SH-SY5Y (cell line): ENCODE results near the gene IBTK.

Source experiments
- GATA2 ChIP-seq: IDR thresholded peaks from 2 replicates; pipeline ENCODE4 v1.6.1; 2011; ENCODE audit warnings: mild to moderate bottlenecking, low read depth, low read length
- GATA3 ChIP-seq: IDR thresholded peaks from 2 replicates; pipeline ENCODE4 v1.6.1; 2011; ENCODE audit warnings: low read depth, mild to moderate bottlenecking, low read length, moderate library complexity

DNA sequence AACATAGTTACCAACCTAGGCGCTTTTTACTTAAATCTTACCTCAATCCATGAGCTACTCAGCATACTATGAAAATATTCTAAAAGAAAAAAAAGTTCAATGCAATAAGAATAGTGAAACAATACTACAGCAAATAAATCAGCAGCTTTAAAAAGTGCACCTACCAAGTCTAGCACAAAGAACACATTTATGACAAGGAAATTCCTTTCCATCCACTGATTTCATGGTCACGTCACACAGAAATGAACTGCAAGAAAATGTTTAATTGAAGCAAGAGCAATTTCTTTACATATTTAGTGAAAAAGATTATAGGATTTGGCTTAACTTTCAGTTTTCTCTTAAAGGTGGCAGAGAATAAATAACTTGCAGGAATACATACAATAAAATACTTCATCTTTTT lies 36.2 kb downstream of the IBTK start:
- TF ChIP-seq GATA2 (no peak), GATA3 (no peak)
